CD4-positive, alpha-beta T cell treated with Interferon alpha-2 for 1 hour (primary cell): Measurements from ENCODE around the gene ZNF316.

Experiments
- DNase-seq, 2 donors: peaks; one replicate each; pipeline ENCODE4 v3.0.0-alpha.2; 2020 to 2022

Gene ZNF316

DNA sequence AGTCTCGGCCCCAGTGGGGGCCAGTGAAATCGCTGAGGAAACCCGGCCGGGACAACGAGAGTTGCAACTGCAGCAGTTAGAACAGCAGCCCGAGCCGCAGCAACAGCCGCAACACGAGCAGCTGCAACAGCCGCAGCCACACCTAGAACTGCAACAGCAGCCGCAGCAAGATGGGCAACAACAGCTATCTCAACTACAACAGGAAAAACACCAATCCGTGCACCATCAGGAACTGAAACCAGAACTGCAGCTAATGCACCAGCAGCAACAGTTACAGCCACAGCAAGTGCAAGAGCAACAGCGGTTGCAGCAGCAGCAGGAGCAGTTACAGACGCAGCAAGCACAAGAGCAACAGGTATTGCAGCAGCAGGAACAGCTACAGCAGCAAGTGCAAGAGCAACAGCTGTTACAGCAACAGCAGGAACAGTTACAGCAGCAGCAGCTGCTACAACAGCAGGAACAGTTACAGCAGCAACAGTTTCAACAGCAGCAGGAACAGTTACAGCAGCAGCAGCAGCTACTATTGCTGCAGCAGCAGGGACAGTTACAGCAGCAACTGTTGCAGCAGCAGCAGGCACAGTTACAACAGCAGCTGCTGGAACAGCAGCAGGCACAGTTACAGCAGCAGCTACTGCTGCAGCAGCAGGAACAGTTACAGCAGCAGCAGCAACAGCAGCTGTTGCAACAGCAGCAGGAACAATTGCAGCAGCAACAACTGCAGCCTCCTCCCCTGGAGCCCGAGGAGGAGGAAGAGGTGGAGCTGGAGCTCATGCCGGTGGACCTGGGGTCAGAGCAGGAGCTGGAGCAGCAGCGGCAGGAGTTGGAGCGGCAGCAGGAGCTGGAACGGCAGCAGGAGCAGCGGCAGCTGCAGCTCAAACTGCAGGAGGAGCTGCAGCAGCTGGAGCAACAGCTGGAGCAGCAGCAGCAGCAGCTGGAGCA, 15.7 kb upstream of the ZNF316 start:
- peak in 1 of 2 donors; percentile 18 for DNase-seq

DNA sequence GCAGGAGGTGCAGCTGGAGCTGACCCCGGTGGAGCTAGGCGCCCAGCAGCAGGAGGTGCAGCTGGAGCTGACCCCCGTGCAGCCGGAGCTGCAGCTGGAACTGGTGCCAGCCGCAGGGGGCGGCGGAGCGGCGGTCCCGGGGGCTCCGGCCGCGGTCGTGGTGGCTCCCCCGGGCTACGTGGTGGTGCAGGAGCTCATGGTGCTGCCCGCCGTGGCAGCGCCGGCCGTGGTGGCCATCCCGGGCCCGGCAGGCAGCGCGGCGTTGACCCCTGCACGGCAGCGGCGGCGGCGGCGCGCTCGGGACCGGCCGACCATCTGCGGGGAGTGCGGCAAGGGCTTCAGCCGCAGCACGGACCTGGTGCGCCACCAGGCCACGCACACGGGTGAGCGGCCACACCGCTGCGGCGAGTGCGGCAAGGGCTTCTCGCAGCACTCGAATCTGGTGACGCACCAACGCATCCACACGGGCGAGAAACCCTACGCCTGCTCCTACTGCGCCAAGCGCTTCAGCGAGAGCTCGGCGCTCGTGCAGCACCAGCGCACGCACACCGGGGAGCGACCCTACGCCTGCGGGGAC, 14.9 kb upstream of the ZNF316 start:
- DNase-seq: no peak

DNA sequence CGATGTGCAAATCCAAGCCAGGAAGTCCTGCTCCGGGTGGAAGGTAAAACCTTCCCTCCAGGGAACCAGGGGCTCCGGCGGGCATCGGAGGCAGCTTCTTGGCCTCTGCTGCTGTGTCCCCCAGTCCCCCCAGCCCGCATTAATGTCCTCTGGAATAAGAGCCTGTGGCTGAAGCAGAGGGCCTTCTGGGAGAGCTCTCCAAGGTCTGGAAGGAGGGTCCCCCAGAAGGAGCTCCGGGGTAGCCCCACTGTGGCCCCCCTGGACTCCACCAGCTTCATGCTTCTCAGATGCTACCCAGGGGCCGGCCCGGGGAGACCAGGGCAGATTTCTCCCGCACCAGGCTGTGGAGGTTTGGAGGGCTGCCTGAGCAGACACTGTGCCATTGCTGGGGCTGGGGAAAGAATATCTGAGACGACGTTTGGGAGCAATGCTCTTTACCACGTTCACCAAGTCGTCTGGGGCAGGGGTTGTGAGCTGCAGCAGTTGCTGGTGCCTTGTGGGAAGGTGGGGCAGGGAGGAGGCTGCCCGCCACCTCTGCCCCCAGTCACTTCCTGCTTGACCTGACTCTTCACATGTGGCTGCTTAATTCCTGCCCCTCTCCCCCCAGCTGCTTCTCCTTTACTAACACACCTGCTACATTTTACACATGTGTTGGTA, 13.4 kb upstream of the ZNF316 start:
- peak; percentile 20 to 41 for DNase-seq

DNA sequence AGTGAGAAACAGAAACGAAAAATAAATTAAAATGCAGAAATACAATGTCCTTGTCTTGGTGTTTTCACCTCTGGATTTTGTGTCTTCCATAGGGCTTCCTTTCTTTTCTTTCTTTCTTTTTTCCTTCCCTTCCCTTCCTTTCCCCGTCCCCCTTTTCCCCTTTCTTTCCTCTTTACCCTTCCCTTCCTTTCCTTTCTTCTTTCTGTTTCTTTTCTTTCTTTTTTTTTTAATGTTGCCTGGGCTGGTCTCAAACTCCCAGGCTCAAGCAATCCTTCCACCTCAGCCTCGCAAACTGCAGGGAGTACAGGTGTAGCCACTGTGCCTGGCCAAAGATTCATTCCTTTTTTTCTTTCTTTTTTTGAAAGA, 12.9 kb upstream of the ZNF316 start:
- DNase-seq: no peak

DNA sequence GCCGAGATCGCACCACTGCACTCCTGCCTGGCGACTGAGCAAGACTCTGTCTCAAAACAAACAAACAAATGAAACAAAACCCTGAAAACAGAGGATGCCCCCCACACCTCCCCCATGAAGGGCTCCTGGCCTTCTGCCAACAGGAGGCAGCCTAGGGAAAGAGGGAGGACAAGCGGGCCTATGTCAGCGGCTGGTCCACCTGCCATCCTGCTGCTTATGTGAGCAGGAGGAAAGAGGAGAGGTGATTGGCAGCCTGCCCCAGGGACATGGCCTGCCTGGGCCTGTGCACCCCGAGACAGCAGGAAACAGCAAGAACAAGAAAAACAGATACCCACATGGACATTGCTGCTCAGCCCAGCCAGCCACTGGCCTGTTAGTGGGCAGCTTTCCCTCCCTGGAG, 9.1 kb upstream of the ZNF316 start:
- DNase-seq: no peak

DNA sequence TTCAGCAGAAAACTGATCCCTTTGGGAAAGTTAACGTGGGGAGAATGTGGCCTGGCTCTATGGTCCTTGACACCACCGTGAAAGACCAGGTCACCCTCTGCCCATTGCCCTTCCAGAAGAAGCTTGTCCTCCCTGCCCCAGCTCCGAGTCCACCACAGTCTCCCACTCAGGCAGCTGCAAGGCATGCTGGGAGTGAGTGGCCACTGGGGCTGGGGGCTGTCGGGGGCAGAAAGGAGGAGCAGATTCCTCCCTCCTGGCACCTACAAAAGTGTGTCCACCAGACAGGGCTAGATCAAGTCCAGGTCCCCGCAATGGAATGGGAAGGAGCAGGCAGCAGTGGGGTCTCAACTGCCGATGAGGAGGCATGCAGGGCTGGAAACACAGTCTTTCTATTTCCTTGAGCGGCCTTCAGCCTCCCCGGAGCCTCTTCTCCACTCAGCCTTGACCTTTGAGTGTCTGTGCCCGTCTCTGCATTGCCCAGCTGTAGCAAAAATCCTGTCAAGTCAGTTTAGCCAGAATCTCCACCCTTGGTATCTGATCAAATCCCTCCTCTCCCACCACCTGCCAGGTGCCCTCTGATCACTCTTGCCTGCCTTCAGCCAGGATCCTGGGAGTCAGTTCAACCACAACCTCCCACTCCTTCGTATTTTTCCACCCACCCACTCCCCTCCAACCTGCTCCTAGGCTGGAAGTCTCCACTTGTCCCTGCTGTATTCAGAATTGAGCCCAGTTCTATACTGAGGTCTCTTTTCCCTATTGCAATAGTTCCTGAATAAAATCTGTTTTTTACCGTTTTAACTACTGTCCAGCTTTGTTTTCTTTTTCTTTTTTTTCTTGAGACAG, 6.9 kb upstream of the ZNF316 start:
- DNase-seq: no peak

DNA sequence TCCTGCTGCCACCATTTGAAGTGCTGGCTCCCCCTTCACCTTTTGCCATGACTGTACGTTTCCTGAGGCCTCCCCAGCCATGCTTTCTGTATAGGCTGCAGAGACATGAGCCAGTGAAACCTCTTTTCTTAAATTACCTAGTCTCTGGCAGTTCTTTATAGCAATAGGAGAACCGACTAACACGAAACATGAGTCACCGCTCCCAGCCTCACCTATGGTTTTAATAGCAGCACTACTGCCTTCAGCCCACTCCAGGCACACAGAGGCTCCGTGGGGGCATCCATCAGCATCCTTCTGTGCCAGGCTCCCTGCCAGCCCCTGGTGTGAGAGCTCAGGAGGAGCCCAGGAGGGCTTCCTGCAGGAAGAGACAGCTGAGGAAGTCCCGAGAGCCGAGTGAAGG, 5.5 kb upstream of the ZNF316 start:
- no peak for DNase-seq

DNA sequence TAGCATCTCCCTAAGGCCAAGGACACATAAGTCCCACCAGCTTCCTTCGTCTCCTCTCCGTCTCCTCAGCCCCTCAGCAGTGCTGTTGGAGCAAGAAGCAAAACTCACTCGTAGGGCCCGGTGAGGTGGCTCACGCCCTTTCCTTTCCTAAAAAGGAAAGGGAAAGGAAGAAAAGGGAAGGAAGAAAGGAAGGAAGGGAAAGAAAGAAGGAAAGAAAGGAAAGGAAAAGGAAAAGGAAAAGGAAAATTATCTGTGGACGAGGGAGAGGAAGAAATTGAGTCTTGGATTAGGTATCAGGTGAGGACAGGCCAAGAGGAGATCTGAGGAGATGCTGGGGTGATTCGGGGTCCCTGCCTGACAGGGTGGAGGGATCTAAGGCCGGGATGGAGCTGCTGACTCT, 3.1 kb upstream of the ZNF316 start:
- DNase-seq: no peak

DNA sequence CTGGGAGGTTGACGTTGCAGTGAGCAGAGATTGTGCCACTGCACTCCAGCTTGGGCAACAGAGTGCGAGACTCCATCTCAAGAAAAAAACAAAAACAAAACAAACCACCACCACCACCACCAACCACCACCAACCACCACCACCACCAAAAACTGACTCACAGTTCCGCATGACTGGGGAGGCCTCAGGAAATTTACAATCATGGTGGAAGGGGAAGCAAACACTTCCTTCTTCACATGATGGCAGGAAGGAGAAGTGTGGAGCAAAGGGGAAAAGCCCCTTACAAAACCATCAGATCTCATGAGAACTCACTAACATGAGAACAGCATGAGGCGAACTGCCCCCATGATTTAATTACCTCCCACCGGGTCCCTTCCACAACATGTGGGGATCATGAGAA, 2.1 kb upstream of the ZNF316 start:
- DNase-seq: peak; percentile 16 to 39

DNA sequence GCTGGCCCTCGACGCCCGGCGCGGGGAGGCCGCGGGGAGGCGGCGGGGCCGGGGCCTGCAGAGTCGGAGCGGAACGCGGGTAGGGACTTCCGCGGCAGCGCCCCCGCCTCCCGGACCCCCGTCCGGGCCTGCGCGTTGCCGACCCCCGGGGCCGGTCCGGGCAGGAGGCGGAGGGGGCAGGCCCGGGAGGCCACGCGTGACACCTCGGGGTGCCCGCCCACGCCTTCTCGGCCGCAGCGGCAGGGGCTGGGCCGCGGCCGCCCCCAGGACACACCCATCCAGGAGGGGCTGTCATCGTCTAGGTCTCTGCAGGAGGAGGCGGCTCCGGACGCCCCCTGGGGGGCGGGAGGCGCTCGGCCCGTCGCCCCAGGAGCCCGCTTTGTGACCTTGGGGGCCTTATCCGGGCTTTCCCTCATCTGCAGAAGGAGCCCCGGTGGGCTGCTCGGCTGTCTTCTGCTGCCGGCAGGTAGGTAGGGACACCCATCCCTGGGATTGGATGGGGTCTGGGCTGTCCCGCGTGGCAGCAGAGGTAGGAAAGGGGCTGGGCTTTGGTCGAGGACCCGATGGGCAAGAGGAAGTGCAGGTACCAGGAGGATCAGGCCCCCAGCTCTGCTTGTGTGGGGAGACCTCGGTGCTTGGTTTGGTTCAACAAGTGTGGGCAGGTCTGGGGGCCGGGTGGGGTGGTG, 569 bp downstream of the ZNF316 start:
- peak; percentile 68 to 72 for DNase-seq

DNA sequence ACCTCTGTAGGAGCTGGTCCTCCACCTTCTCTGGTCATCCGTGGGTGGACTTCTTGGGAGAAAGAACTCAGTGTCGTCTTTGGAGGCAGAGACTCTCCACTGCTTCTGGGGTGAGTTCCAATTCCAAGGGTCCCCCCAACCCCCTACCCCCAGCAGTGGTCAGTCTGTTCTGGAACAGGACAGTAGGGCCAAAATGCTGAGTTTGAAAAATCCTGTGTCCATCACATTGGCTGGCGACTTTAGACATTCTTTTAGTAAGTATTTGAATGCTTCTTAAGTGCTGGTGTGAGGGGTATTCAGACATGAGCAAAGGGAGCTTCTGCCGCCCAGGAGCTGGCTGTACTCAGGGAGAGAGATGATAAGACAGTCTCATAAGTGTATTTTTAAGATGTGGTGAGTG, 1.9 kb downstream of the ZNF316 start:
- DNase-seq: no peak

DNA sequence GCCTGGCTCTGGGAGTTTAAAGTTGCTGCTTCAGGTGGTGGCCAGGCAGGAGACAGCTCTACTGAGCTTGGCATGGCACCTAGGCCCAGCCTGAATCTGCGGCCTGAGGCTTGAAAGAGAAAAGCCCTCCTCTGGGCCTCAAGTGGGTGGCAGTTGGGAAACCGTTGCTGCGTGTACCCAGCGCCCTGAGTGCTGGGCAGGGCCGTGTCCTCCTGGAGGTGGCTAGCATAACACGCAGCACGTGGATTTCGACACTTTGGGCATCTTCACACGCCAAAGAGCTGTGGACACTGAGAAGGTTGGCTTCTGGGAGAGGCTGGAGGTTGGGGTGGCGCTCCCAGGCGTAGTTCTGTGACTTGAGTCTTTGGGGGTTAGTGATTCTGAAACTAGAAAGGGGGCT, 2.5 kb downstream of the ZNF316 start:
- DNase-seq: no peak

DNA sequence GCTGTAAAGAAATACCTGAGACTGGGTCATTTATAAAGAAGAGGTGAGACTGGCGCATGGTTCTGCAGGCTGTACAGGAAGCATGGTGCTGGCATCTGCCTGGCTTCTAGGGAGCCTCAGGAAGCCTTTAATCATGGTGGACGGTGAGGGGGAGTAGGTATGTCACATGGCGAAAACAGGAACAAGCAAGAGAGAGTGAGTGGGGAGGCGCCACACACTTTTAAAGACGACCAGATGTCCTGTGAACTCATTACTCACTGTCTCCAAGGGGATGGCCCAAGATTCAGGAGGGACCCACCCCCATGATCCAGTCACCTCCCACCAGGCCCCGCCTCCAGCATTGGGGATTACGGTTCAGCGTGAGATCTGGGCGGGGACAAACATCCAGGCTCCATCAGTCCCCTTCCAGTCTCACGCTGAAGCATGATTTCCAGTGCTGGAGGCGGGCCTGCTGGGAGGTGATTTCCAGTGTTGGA, 3.2 kb downstream of the ZNF316 start:
- peak in 1 of 2 donors; percentile 11 for DNase-seq

DNA sequence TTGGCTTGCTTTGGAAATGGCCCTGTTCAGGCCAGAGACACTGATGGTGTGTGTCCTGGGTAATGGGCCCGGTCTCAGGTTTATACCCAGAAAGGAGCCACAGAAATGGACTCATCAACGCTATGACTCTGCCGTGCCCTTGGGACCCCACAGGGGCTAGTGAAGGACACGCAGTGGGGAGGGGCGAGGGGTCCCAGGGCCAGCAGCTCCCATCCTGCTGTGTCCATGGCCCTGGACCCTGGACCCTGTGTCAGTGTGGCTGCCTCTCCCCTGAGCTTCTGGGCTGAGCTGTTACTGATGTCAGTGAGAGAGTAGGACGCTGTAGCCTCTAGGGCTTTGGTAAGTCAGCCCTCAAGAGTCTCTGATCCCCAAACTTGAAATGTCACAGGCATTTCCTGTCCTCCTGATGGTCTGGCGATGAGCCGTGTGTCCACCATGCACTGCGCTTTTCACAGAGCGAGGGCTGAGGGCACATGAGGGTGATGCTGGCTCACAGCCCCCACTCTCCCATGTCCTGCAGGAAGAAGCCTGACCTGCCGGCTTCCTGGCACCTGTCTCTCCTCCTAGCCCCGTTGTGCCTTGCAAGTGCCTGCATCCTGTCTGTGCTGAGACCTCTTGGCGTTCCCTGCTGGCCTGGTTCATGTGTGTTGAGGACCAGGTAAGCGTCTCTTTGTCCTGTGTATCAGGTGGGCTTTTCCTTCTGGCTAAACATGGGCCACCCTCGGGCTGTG, 4.4 kb downstream of the ZNF316 start:
- DNase-seq: no peak

DNA sequence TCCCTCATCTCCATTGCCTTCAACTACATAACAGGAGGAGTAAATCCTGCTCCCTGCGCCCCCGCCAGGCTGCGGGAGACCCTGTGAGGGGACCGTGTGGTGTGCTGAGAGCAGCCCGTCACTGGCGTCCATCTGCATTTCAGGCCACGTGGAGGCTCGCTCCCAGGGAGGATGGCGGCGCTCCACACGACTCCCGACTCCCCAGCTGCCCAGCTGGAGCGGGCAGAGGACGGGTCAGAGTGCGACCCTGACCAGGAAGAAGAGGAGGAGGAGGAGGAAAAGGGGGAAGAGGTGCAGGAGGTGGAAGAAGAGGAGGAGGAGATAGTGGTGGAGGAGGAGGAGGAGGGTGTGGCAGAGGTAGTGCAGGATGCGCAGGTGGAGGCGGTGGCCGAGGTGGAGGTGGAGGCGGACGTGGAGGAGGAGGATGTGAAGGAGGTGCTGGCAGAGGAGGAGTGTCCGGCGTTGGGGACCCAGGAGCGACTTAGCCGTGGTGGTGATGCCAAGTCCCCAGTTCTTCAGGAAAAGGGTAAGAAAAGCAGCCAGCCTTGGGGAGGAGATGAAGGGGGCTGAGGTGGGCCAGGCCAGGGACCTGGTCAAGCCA, 5.2 kb downstream of the ZNF316 start:
- no peak for DNase-seq

DNA sequence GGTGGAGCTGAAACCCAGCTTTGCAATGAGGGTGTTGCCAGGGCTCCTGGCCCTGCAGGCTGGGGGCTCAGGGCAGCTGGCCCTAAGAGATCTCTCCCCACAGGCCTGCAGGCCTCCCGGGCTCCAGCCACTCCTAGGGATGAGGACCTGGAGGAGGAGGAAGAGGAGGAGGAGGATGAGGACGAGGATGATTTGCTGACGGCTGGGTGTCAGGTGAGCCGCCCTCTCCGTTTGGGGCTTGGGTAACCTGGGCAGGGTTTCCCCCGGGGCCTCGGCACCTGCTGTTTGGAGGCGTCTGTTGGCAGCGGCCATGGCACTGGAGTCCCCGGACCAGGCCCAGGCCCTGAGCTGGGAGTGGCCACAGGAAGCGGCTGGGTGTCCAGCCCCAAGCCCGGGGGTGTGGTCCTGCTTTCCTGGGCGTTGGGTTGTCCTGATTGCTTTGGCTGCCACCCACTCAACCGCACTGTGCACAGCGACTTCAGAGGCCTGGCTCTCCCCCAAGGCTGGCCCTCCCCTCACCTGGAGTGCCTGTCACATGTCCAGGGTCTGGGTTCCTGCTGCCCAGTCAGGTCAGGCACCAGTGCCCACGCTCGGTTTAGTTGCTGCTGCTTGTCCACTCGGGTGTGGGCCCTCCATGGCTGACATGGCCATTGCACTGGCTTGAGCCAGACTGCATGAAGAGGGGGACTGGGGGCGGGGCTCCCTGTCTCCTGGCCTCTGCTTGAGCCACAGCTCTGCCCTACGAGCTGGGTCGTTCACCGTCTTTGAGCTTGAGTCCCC, 5.9 kb downstream of the ZNF316 start:
- no peak for DNase-seq

DNA sequence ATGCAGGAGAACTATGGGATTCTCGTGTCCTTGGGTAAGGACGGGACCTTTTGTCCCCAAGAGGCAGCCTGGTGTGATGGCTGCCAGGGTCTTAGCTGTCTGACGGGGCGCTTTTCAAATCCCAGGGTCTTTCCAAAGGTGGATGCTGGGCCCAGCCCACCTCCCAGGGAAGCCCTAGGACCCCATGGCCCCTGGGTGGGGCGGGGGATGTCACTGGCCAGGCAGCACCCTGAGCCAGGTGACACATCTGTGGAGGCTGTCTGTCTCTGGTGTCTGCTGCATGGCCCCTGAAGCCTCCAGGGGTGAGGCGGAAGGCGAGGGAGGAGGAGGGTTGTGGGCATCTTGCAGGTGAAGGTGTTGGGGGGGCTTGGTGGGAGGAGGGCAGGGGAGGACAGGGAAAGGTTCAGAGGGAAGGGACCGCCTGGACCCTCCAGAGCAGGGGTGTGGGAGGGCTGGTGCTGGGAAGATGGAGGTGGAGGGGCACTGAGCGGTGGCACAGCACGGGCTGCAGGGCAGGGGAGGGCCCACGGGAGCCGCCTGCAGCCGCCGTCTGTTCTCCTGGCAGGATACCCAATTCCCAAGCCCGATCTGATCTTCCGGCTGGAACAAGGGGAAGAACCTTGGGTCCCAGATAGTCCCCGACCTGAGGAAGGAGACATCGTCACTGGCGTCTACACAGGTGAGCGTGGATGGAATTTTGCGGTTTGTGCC, 7.0 kb downstream of the ZNF316 start:
- DNase-seq: no peak

DNA sequence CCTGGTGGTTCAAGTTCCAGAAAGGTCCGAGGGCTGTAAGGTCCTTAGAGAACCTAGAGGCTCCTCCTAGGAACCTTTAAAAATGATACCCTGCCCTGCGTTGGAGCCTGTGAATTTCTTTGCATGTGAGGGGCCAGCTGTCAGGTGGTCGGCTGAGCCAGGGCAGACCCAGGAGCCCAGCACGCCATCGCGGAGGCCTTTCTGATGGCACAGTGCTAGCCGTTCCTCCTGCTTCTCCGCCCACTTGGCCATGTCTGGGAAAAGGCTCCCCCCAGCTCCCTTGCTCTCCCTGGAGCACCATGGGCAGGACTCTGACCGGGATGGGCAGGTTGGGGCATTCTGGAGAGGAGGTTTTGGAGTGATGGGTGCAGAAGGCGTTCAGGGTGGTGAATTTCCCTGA, 7.6 kb downstream of the ZNF316 start:
- no peak for DNase-seq

DNA sequence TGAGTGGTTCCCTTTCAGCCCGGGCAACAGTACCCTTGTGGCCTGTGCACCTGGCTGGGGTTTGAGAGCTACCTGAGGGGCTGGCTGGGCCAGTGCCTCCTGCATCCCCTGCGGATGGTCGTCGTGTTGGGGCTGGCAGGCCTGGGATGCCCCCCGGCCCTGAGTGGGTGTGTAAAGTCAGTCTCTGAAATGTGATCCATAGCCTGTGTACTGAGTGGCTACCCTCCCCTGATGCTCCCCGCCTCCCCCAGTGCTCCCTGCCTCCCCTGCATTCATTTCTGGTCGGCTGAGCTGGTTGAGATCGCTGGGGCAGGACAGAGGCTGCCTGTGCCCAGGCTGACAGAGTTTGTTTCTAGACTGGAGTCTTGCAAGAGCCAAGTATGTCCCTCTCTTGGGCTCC, 9.3 kb downstream of the ZNF316 start:
- DNase-seq: no peak

DNA sequence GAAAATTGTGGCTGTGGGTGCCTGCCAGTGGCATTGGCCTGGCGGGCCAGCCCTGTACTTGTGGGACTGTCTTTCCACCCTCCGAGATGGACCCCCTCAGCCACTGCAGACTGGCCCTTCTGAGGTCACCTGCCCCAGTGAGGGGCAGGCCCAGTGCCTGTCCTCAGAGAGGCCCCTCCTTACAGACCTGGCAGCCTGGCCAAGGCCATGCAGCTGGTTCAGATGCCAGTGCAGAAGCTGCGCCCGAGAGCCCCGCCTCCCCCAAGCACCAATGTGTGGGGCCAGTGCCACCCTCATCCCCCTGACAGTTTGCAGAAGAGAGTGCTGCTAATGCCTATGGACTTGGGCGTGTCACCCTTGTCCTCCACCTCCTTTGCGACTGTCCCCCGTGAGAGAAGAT, 10.0 kb downstream of the ZNF316 start:
- no peak for DNase-seq
